GM21737 (cell line): ENCODE data around the gene ADAM11.

Experiments used
- ATAC-seq: cut with Tn5 transposase; IDR thresholded peaks from one replicate; pipeline ENCODE4 v1.9.1; 2021; ENCODE audit warnings: mild to moderate bottlenecking, moderate library complexity; ENCODE audit not compliant: unreplicated experiment

Gene ADAM11

GRCh38 chr17:44757045-44757917, 1.5 kb upstream of the ADAM11 start:
- ATAC-seq: no peak

DNA sequence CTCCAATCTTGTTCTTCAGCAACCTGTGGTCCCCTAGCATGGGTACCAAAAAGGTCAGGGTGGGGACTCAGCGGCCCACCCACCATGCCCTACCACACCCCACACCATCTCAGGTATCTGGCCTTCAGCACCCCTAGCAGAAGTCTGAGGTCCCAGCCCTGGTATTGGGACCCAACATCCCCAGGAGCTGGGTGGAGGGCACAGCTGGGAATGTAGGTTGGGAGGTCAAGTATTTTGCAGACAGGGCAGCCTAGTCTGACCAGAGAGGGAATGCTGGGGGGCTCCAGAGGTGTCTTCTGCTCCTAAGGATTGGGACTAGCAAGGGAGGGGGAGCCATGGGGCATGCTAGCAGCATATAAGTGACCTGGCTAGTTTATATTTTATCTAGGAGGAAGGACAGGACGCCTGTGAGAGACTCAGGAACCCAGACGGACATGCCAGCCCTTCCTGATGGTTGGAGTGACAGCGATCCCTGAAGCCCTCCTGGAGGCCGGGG, 822 bp upstream of the ADAM11 start:
- no peak for ATAC-seq

- ATAC-seq: no peak
Observed at GRCh38 chr17:44759086-44759915, 513 bp downstream of the ADAM11 start.

DNA sequence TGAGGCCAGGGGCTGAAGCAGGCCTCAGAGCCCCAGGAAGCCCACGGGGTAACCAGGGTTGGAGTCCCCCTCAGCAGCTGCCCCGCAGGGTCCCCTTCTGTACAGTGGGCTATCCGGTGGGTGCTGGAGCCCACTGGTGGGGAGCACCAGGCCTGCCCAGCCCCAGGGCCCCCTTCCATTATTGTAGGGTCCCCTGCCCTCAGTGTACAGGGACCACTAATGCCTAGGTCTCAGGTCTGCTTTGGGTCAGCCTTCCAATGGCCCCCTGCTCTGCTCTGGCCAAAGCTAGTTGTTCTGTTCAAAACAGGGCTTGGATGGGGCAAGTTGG, 1.1 kb downstream of the ADAM11 start:
- ATAC-seq: no peak

- ATAC-seq: no peak
Observed at GRCh38 chr17:44760474-44761308, 1.9 kb downstream of the ADAM11 start.

- no peak for ATAC-seq
Observed at GRCh38 chr17:44761932-44762810, 3.4 kb downstream of the ADAM11 start.

GRCh38 chr17:44763170-44763569, 4.4 kb downstream of the ADAM11 start:
- ATAC-seq: no peak

DNA sequence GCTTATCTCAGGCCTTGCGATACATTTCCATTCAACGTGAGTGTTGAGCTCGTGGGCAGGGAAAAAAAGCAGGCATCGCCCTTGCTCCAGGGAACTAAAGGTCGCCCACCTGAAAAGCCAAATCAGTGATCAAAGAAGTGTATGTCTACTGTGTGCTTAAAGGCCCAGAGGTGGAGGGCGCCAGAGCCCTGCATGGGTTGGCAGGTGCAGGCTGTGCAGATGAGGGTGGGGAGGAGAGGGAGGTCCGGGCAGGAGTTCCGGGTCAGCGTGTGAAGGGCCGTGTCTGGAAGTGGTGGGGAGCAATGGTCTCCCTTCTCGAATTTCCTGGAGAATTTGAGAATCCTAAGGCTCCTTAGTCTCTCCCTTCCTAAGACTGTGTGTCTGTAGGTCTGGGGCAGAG, 7.2 kb downstream of the ADAM11 start:
- no peak for ATAC-seq

DNA sequence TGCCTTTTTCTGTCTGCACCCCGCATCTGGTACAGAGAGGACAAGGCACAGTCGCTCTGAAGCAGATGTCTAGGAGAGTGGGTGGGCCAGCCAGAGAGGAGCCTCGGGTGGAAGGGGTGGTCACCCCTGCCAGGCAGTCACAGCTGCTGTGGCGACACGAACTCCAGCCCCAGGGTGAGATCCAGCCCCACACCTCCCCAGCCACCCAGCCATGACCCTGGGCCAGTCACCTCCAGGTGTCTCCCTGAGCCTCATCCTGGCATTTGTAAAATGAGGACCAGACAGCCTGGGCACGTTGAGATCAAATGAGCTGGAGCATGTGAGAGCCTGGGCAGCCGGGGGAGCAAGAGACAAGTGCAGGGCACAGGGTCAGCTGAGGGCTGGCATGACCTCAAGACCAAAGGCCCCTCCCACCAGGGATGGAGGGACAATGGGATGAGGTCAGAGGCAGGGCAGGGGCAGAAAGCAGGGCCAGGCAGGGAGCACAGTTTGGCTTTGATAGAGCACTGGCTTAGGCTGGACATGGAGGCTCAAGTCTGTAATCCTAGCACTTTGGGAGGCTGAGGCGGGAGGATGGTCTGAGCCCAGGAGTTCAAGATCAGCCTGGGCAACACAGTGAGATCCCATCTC, 7.7 kb downstream of the ADAM11 start:
- ATAC-seq: no peak

- ATAC-seq: no peak
Observed at GRCh38 chr17:44767493-44767892, 8.7 kb downstream of the ADAM11 start.

DNA sequence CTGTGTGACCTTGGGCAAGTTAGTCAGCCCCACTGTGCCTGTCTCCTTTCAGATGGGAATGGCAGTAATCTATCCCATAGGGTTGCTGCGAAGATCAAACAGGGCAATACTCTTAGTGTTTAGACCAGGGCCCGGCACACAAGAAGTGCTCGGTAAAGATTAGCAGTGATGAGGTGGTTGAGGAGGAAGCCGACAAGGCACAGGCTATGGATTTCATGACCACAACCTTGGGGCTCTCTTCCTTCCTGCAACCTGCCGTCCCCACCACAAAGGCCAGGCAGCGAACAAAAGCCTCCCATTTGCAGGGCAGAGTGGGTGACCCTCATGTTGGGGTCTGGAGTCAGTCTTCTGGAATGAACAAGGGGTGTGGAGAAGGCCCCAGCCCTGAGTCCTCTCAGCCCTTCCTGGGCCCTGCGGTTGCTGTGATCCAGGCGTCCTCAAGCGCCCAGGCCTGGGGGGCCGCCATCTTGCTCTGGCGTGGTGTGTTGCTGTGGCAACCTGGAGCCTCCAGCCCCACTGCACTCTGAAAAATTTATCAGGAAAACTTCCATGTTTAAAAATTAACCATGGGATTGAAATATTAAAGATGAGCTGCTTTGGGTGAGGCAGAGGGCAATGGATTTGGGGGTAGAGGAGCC, 9.8 kb downstream of the ADAM11 start:
- ATAC-seq: no peak

- no peak for ATAC-seq
Observed at GRCh38 chr17:44769230-44769629, 10.4 kb downstream of the ADAM11 start.

- no peak for ATAC-seq
Observed at GRCh38 chr17:44769647-44770084, 10.9 kb downstream of the ADAM11 start.

DNA sequence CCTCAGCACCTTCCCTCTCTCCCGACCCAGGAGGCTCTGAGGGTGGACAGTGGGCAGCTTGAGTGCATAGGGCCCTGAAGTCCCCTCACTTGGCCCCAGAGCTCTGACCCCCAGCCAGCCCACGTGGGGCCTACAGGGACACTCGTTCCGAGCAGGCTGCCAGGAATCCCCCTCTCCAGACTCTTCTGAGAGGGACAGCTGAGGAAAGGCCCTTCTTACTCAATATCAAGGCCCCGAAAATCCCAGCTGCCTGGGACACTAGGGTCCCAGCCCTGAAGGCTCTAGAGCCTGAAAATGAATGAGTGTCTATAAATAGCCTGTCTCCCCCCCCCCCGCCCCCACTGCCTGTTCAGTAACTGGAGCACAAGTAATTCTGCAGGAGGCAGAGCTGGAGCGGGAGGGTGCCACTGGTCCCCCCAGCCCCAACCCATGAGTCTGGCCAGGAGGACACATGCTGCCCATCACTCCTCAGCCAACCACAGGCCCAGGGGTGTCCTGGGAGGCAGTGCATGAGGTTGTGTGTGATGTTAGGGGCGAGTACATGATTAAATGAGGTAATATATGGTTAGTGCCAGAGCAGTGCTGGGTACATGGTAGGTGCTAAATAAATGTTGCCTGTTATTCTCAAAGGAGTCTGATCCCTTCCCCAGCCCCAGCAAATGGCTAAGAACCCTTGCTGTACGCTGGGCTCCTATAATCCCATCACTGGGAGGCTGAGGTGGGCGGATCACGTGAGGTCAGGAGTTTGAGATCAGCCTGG, 11.6 kb downstream of the ADAM11 start:
- ATAC-seq: no peak

DNA sequence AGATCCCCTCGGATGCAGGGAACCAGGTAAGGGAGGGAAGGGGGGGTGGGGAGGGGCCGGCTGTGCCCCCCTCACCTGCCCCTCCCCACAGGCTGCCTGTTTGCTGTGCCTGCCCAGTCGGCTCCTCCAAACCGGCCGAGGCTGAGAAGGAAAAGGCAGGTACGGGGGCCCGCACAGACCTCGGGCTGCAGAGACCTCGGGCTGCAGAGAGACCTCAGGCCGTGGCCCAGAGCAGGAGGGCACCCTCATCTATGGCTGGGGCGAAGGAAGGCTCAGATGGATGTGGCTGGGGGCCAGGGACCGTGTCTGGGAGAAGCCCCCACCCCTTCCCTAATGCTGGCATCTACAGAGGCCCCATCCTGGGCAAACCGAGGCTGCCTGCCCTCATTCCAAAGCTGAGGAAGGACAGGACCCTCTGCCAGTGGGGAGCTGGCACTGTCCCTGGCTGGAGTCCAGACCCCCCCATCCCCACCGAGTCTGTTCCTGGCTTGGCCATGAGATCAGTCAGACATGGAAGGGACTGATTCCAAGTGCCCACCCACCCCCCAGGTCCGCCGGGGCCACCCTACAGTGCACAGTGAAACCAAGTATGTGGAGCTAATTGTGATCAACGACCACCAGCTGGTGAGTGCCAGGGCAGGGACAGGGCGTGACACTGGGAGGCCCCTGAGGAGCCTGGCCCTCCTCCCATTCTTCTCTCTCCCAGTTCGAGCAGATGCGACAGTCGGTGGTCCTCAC, 13.7 kb downstream of the ADAM11 start:
- no peak for ATAC-seq

GRCh38 chr17:44773140-44773539, 14.4 kb downstream of the ADAM11 start:
- ATAC-seq: no peak

DNA sequence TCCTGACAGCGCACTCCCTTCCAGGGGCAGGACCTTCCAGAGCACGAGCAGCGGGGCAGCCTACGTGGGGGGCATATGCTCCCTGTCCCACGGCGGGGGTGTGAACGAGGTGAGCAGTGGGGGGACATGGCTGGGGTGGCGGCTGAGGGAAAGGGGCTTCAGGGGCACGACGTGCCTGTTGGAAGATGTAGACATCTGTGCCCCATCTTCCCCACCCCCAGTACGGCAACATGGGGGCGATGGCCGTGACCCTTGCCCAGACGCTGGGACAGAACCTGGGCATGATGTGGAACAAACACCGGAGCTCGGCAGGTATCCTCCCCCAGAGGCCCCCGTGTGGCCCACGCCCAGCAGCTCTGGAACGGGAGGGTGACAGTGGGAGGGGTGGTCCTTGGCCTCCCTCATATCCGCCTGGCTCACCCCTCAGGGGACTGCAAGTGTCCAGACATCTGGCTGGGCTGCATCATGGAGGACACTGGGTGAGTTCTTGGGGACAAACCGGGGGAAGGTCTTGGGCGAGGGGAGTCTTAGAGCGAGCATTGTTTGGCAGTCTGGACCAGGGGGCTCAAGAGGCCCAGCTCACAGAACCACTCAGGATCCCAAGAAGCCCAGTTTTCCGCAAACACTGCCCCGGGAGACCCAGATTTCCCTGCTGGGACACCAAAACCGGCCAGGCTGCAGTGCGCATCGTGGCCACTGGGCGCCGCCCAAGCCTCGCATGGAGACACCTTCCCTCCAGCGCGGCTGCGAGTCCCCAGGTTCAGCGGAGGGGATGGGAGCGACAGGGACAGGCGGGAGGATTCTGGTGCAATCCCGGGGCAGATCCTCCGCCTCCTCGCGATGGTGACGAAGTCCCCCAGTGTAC, 15.7 kb downstream of the ADAM11 start:
- peak; percentile 44 for ATAC-seq
